Measurements from ENCODE around the gene CELSR1. TPM values are rescaled to one million over a fixed set of nuclear protein-coding genes. Genes with fewer than 3 reads are reported as not detected.

CELSR1 gene
- total RNA-seq, 1 experiment from 2014 or later, result 19.6 TPM

GRCh38 chr22:46453829-46454503, 83.5 kb downstream of the CELSR1 start:
- intact Hi-C loops (cut with micrococcal nuclease), result loop anchor here (10.0 kb wide), 1 partner anchor 81 kb away; the partner anchor contains the start of gene CELSR1

DNA sequence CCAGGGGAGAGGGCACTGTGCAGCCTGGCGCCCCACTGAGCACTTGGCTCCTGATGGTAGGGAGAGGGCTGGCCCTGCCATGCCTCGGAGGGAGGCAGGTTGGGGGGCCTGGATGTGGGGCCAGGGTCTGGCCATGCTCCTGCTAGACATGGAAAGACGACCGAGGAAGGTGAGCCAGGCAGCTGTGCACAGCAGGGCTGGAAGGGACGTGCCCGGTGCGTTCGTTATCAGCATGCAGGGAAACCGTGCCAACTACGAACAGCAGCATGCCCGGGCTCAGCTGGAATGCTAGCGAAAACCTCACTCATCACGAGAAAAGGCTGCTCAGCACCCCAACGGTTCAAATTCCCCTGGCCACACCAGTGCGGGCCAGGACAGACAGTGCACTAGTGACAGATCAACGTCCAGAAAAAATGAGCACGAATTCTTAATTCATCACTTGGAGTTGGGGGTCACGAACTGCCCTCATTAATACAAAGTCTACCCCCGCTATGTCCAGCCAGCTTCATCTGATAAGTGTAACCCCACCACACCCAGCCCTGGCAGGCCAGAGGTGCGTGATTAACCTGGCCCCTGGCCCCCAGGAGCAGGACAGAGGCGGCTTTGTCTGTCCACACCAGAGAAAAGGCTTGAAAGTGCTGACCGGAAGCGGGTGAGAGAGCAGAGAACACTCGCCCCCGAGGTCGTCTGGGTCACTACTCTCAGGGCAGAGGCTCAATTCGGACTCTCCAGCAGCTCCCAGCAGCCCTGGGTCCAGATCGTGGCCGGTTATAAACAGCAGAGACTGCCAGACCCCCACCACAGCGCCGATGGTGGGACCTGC, 84.2 kb downstream of the CELSR1 start:
- Histone ChIP-seq H3K9me2 (ENCODE audit: insufficient read depth) (no peaks in the 10 kb centered on the region), H2AFZ (ENCODE audit: low read depth, low read length, poor library complexity, severe bottlenecking) (no peak overlapping the region), H3K4me2 (ENCODE audit: low read length) (peak overlapping the region; percentile 7; the same call in 1 of the 2 replicates), H3K27ac (ENCODE audit: low read depth, low read length) (no peak overlapping the region), H3K9me3 (ENCODE audit: control insufficient read depth in 1 of 2, insufficient read depth in 1 of 2, low read depth in 1 of 2, low read length in 2 of 2) (no peaks in the 10 kb centered on the region), H3K4me3 (replicated peaks in 1 of 2; ENCODE audit: low read depth in 1 of 2, low read length in 2 of 2) (no peak overlapping the region), H3K79me2 (ENCODE audit: insufficient read depth, low read length) (no peaks in the 10 kb centered on the region), H3K36me3 (ENCODE audit: control insufficient read depth in 1 of 2, insufficient read depth in 2 of 2, low read length in 2 of 2) (no peaks in the 10 kb centered on the region), H3K4me1 (ENCODE audit: control insufficient read depth in 1 of 2, insufficient read depth in 2 of 2, low read length in 2 of 2) (peaks cover 17 to 75% of the 10 kb centered on the region in 2 experiments), H3K9ac (ENCODE audit: low read length) (no peak overlapping the region), H3K27me3 (ENCODE audit: insufficient read depth, low read length) (no peaks in the 10 kb centered on the region), H4K20me1 (ENCODE audit: insufficient read depth) (no peaks in the 10 kb centered on the region)
- intact Hi-C loops (cut with micrococcal nuclease), result loop anchor here (10.0 kb wide), 1 partner anchor 82 kb away; the partner anchor contains the start of gene CELSR1
- no peak for TF ChIP-seq TCF7L2 (IDR thresholded peaks at IDR 0.05; ENCODE audit: borderline replicate concordance, extremely low read depth, insufficient read depth, insufficient read length)
- no peak for TF ChIP-seq ZFX (IDR thresholded peaks at IDR 0.05)
- TF ChIP-seq EZH2 (IDR thresholded peaks at IDR 0.05), result no peak
- no peak for TF ChIP-seq JUND (IDR thresholded peaks at IDR 0.05)
- no peak for TF ChIP-seq RAD21 (IDR thresholded peaks at IDR 0.05; ENCODE audit: low read depth)
- TF ChIP-seq, protein P1, sequence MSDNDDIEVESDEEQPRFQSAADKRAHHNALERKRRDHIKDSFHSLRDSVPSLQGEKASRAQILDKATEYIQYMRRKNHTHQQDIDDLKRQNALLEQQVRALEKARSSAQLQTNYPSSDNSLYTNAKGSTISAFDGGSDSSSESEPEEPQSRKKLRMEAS (IDR thresholded peaks at IDR 0.05), result no peak
- no peak for TF ChIP-seq SIN3A (IDR thresholded peaks at IDR 0.05; ENCODE audit: low read depth)
- TF ChIP-seq YY1 (IDR thresholded peaks at IDR 0.05; ENCODE audit: extremely low read depth, insufficient replicate concordance, low read depth, low read length), result no peak
- TF ChIP-seq, protein P2, sequence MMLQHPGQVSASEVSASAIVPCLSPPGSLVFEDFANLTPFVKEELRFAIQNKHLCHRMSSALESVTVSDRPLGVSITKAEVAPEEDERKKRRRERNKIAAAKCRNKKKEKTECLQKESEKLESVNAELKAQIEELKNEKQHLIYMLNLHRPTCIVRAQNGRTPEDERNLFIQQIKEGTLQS (IDR thresholded peaks at IDR 0.05), result no peak
- no peak for TF ChIP-seq POLR2A (IDR thresholded peaks at IDR 0.05; ENCODE audit: borderline replicate concordance, extremely low read depth, insufficient read depth, insufficient read length)
- TF ChIP-seq SP1 (IDR thresholded peaks at IDR 0.05; ENCODE audit: low read depth), result no peak
- ChIA-PET POLR2A (no interaction called here), CTCF (no interaction called here), RAD21 (ENCODE audit: low non-redundant PET in 1 of 2, low total read pairs in 2 of 2, uncharacterized antibody in 2 of 2, unreplicated experiment in 2 of 2) (no interaction called here)
- DNase-seq (ENCODE audit: low read depth, low spot score), result no peak
- no TSS peak for BruUV-seq (replicated peaks)
- no peak for ATAC-seq

More at GRCh38 chr22:46453829-46454503, 83.5 kb downstream of the CELSR1 start:
- Histone ChIP-seq H2AFZ (ENCODE audit: low read depth, low read length, poor library complexity, severe bottlenecking) (no peak overlapping the region), H3K4me1 (ENCODE audit: control insufficient read depth in 1 of 2, insufficient read depth in 2 of 2, low read length in 2 of 2) (peaks cover 17 to 80% of the 10 kb centered on the region in 2 experiments), H3K4me2 (ENCODE audit: low read length) (peak overlapping the region; percentile 78), H3K9me3 (ENCODE audit: control insufficient read depth in 1 of 2, insufficient read depth in 1 of 2, low read depth in 1 of 2, low read length in 2 of 2) (no peaks in the 10 kb centered on the region), H3K79me2 (ENCODE audit: insufficient read depth, low read length) (no peaks in the 10 kb centered on the region), H4K20me1 (ENCODE audit: insufficient read depth) (no peaks in the 10 kb centered on the region), H3K9me2 (ENCODE audit: insufficient read depth) (no peaks in the 10 kb centered on the region), H3K36me3 (ENCODE audit: control insufficient read depth in 1 of 2, insufficient read depth in 2 of 2, low read length in 2 of 2) (no peaks in the 10 kb centered on the region), H3K9ac (ENCODE audit: low read length) (peak overlapping the region; percentile 40; the same call in 1 of the 2 replicates), H3K27me3 (ENCODE audit: insufficient read depth, low read length) (no peaks in the 10 kb centered on the region), H3K4me3 (replicated peaks in 1 of 2; ENCODE audit: low read depth in 1 of 2, low read length in 2 of 2) (no peak overlapping the region), H3K27ac (ENCODE audit: low read depth, low read length) (0 out of 2 replicates have a peak overlapping the region, but pooled peaks have one; percentile 27)
- POLR2A ChIA-PET, result no interaction called here
- TF ChIP-seq ELF1 (IDR thresholded peaks at IDR 0.05; ENCODE audit: borderline replicate concordance, low read depth) (no peak), EGR1 (IDR thresholded peaks at IDR 0.05; ENCODE audit: low read depth) (no peak), POLR2A (IDR thresholded peaks at IDR 0.05; ENCODE audit: borderline replicate concordance, extremely low read depth, insufficient read depth, insufficient read length) (no peak), RAD21 (IDR thresholded peaks at IDR 0.05; ENCODE audit: low read depth) (no peak), CBX3 (IDR thresholded peaks at IDR 0.05; ENCODE audit: low read depth) (no peak)
- RAD21 ChIA-PET (ENCODE audit: low non-redundant PET in 1 of 2, low total read pairs in 2 of 2, uncharacterized antibody in 2 of 2, unreplicated experiment in 2 of 2), result no interaction called here
- BruUV-seq (replicated peaks), result no TSS peak
- DNase-seq (ENCODE audit: low read depth, low spot score), result no peak
- ATAC-seq, result 0 out of 2 replicates have a peak, but pooled peaks have one; percentile 7
- CTCF ChIA-PET, result no interaction called here
